HEK293 (cell line): ENCODE measurements around the gene PM20D1.

Experiments
- CTCF ChIA-PET: fragments of 350-600 bp; formaldehyde crosslinking; extraction: SDS; loops from one replicate; lab custom pipeline; 2021; ENCODE audit warnings: antibody characterized with exemption; lab: Yijun Ruan, JAX
- POLR2A ChIA-PET: fragments of 300-600 bp; formaldehyde crosslinking; extraction: SDS; loops from one replicate; lab custom pipeline; 2020; ENCODE audit warnings: antibody characterized with exemption, inconsistent platforms; lab: Yijun Ruan, JAX
- H3K27ac ChIP-seq: fragments of 200-500 bp; sonication (Bioruptor generic); 2 replicates; pipeline ENCODE4 v1.5.1; 2014; ENCODE audit warnings: low read depth, low read length, control low read depth, inconsistent platforms; ENCODE audit errors: extremely low read depth
- H3K36me3 ChIP-seq, 2 experiments: fragments of 200-500 bp in 1 of 2; sonication (Bioruptor generic) in 1 of 2; 1 replicate in 1 of 2; 2 replicates in 1 of 2; pipeline ENCODE4 v1.5.1; 2014 to 2017; ENCODE audit warnings: inconsistent platforms in 2 of 2, low read length in 2 of 2; ENCODE audit not compliant: control insufficient read depth in 2 of 2, insufficient read depth in 1 of 2
- H3K4me1 ChIP-seq: fragments of 200-500 bp; sonication (Bioruptor generic); 2 replicates; pipeline ENCODE4 v1.5.1; 2014; ENCODE audit warnings: mild to moderate bottlenecking, low read length, inconsistent platforms; ENCODE audit not compliant: control insufficient read depth, insufficient read depth
- H3K4me3 ChIP-seq: 2 replicates; pipeline ENCODE4 v1.5.1; 2011; ENCODE audit warnings: low read depth, mild to moderate bottlenecking, control low read depth, low read length, moderate library complexity
- H3K9me3 ChIP-seq: fragments of 200-500 bp; sonication (Bioruptor generic); 2 replicates; pipeline ENCODE4 v1.5.1; 2014; ENCODE audit warnings: low read depth, low read length, inconsistent platforms; ENCODE audit not compliant: control insufficient read depth, insufficient read depth
- PRDM2 ChIP-seq: fragments of 450-650 bp; formaldehyde crosslinking; IDR thresholded peaks from 2 replicates; pipeline ENCODE4 v1.5.1; 2016; ENCODE audit warnings: missing biosample characterization, missing genetic modification characterization, borderline replicate concordance
- REPIN1 ChIP-seq: fragments of 450-650 bp; formaldehyde crosslinking; IDR thresholded peaks from 2 replicates; pipeline ENCODE4 v1.5.1; 2017; ENCODE audit warnings: missing biosample characterization, missing genetic modification characterization, low read depth
- SP7 ChIP-seq: fragments of 450-650 bp; formaldehyde crosslinking; IDR thresholded peaks from 2 replicates; pipeline ENCODE4 v1.5.1; 2016; ENCODE audit warnings: missing biosample characterization, missing genetic modification characterization
- TSHZ1 ChIP-seq: fragments of 450-650 bp; formaldehyde crosslinking; IDR thresholded peaks from 2 replicates; pipeline ENCODE4 v1.5.1; 2016; ENCODE audit warnings: missing biosample characterization, missing genetic modification characterization, borderline replicate concordance
- ZBTB7A ChIP-seq: fragments of 450-650 bp; formaldehyde crosslinking; IDR thresholded peaks from 2 replicates; pipeline ENCODE4 v1.5.1; 2016; ENCODE audit warnings: low read depth, missing biosample characterization, missing genetic modification characterization
- ZFP37 ChIP-seq: fragments of 450-650 bp; formaldehyde crosslinking; IDR thresholded peaks from 2 replicates; pipeline ENCODE4 v1.5.1; 2016; ENCODE audit warnings: missing biosample characterization, missing genetic modification characterization
- ZNF184 ChIP-seq: fragments of 450-650 bp; IDR thresholded peaks from 2 replicates; pipeline ENCODE4 v1.5.1; 2018; ENCODE audit warnings: missing biosample characterization, mild to moderate bottlenecking, missing genetic modification characterization
- ZNF23 ChIP-seq: fragments of 450-650 bp; formaldehyde crosslinking; IDR thresholded peaks from 2 replicates; pipeline ENCODE4 v1.5.1; 2016; ENCODE audit warnings: missing biosample characterization, missing genetic modification characterization, borderline replicate concordance
- ZNF292 ChIP-seq: fragments of 450-650 bp; formaldehyde crosslinking; IDR thresholded peaks from 2 replicates; pipeline ENCODE4 v1.5.1; 2016; ENCODE audit warnings: low read depth, missing biosample characterization, missing genetic modification characterization, borderline replicate concordance
- ZNF302 ChIP-seq: fragments of 450-650 bp; formaldehyde crosslinking; IDR thresholded peaks from 2 replicates; pipeline ENCODE4 v1.5.1; 2016; ENCODE audit warnings: missing biosample characterization, missing genetic modification characterization, low read depth
- ZNF311 ChIP-seq: fragments of 450-650 bp; formaldehyde crosslinking; IDR thresholded peaks from 2 replicates; pipeline ENCODE4 v1.5.1; 2017; ENCODE audit warnings: missing biosample characterization, missing genetic modification characterization, borderline replicate concordance
- ZNF423 ChIP-seq: fragments of 450-650 bp; formaldehyde crosslinking; IDR thresholded peaks from 2 replicates; pipeline ENCODE4 v1.5.1; 2016; ENCODE audit warnings: missing biosample characterization, missing genetic modification characterization
- ZNF473 ChIP-seq: fragments of 450-650 bp; formaldehyde crosslinking; IDR thresholded peaks from 2 replicates; pipeline ENCODE4 v1.5.1; 2017; ENCODE audit warnings: missing biosample characterization, missing genetic modification characterization
- ZNF558 ChIP-seq: fragments of 450-650 bp; formaldehyde crosslinking; IDR thresholded peaks from 2 replicates; pipeline ENCODE4 v1.5.1; 2016; ENCODE audit warnings: missing biosample characterization, missing genetic modification characterization
- ZNF610 ChIP-seq: fragments of 450-650 bp; formaldehyde crosslinking; IDR thresholded peaks from 2 replicates; pipeline ENCODE4 v1.5.1; 2016; ENCODE audit warnings: missing biosample characterization, missing genetic modification characterization, borderline replicate concordance
- ZNF626 ChIP-seq: fragments of 450-650 bp; sonication (Bioruptor Pico); formaldehyde crosslinking; IDR thresholded peaks from 2 replicates; pipeline ENCODE4 v1.5.1; 2018; ENCODE audit warnings: missing biosample characterization, missing genetic modification characterization, inconsistent platforms
- ZNF701 ChIP-seq: fragments of 450-650 bp; formaldehyde crosslinking; IDR thresholded peaks from 2 replicates; pipeline ENCODE4 v1.5.1; 2016; ENCODE audit warnings: missing biosample characterization, missing genetic modification characterization
- ZNF704 ChIP-seq: fragments of 450-650 bp; formaldehyde crosslinking; IDR thresholded peaks from 2 replicates; pipeline ENCODE4 v1.5.1; 2016; ENCODE audit warnings: missing biosample characterization, missing genetic modification characterization
- ZNF747 ChIP-seq: fragments of 450-650 bp; formaldehyde crosslinking; IDR thresholded peaks from 2 replicates; pipeline ENCODE4 v1.5.1; 2016; ENCODE audit warnings: missing biosample characterization, missing genetic modification characterization
- ZNF777 ChIP-seq: fragments of 450-650 bp; formaldehyde crosslinking; IDR thresholded peaks from 2 replicates; pipeline ENCODE4 v1.5.1; 2017; ENCODE audit warnings: missing biosample characterization, missing genetic modification characterization, borderline replicate concordance

The PM20D1 gene

GRCh38 chr1:205817364-205817763 lies 32.6 kb downstream of the PM20D1 start:
- POLR2A ChIA-PET: no interaction called here
- no peak overlapping the region for H3K4me3 ChIP-seq
- no peaks in the 10 kb centered on the region for H3K36me3 ChIP-seq
- CTCF ChIA-PET: interaction anchor here (1.3 to 1.6 kb wide), 2 partner anchors 10 to 26 kb away, joined by 4 to 6 read pairs; no protein-coding TSS in a partner anchor
- no peaks in the 10 kb centered on the region for H3K4me1 ChIP-seq
- H3K27ac ChIP-seq: no peak overlapping the region
- TF ChIP-seq ZNF473 (tag by site-specific recombination): no peak
- no peak for TF ChIP-seq ZNF747 (tag by site-specific recombination)
- no peak for TF ChIP-seq ZNF701 (tag by site-specific recombination)
- no peak for TF ChIP-seq ZBTB7A (tag by site-specific recombination)
- no peak for TF ChIP-seq PRDM2 (tag by site-specific recombination)
- TF ChIP-seq ZNF626 (tag by site-specific recombination): no peak
- TF ChIP-seq ZNF558: no peak
- no peak for TF ChIP-seq ZNF292 (tag by site-specific recombination)
- TF ChIP-seq ZNF302 (tag by site-specific recombination): no peak
- no peak for TF ChIP-seq ZNF610 (tag by site-specific recombination)
- no peak for TF ChIP-seq REPIN1
- no peak for TF ChIP-seq ZNF704 (tag by site-specific recombination)
- no peak for TF ChIP-seq SP7 (tag by site-specific recombination)
- no peak for TF ChIP-seq ZNF311
- no peak for TF ChIP-seq TSHZ1 (tag by site-specific recombination)
- TF ChIP-seq ZNF23: no peak
- no peak for TF ChIP-seq ZNF423
- TF ChIP-seq ZFP37 (tag by site-specific recombination): no peak
- TF ChIP-seq ZNF777: no peak
- no peak for TF ChIP-seq ZNF184 (tag by site-specific recombination)
- H3K9me3 ChIP-seq: no peaks in the 10 kb centered on the region
